NB4 (cell line): ENCODE results near the gene FAM83G.
"Not testable (repeated sequence)": the region's sequence is repeated elsewhere in the genome, so short reads cannot be mapped to it uniquely, and the experiment has no call there.

ENCODE experiments used
- DNase-seq: peaks from one replicate; pipeline ENCODE4 v3.0.0; 2010; ENCODE audit warnings: low read depth
- H3K4me3 ChIP-seq: one replicate; pipeline ENCODE4 v1.5.1; 2011; ENCODE audit warnings: mild to moderate bottlenecking, low read depth, low read length, moderate library complexity
- CTCF ChIP-seq: IDR thresholded peaks from one replicate; pipeline ENCODE4 v1.5.1; 2012; ENCODE audit warnings: low read depth, low read length
- MAX ChIP-seq: IDR thresholded peaks from 2 replicates; pipeline ENCODE4 v1.6.1; 2011; ENCODE audit warnings: low read depth, low read length
- MYC ChIP-seq: IDR thresholded peaks from 2 replicates; pipeline ENCODE4 v1.6.1; 2011; ENCODE audit warnings: low read depth, low read length
- POLR2A ChIP-seq: IDR thresholded peaks from 2 replicates; pipeline ENCODE4 v1.6.1; 2011; ENCODE audit warnings: mild to moderate bottlenecking; ENCODE audit not compliant: insufficient read length; ENCODE audit errors: extremely low read depth

FAM83G gene

GRCh38 chr17:19031729-19032128, 27.2 kb upstream of the FAM83G start:
- H3K4me3 ChIP-seq, DNase-seq: not testable (repeated sequence)
- peak; percentile 29 for TF ChIP-seq CTCF

GRCh38 chr17:19030771-19031449, 26.3 kb upstream of the FAM83G start:
- not testable (repeated sequence) for H3K4me3 ChIP-seq, DNase-seq

GRCh38 chr17:19029740-19030139, 25.2 kb upstream of the FAM83G start:
- DNase-seq, H3K4me3 ChIP-seq: not testable (repeated sequence)

GRCh38 chr17:19028671-19029070, 24.1 kb upstream of the FAM83G start:
- not testable (repeated sequence) for H3K4me3 ChIP-seq, DNase-seq

GRCh38 chr17:19024101-19025078, 19.8 kb upstream of the FAM83G start:
- no peak overlapping the region for H3K4me3 ChIP-seq
- no peak for TF ChIP-seq CTCF
- no peak for TF ChIP-seq MAX
- no peak for TF ChIP-seq POLR2A
- no peak for TF ChIP-seq MYC
- no peak for DNase-seq

GRCh38 chr17:19023209-19023999, 18.8 kb upstream of the FAM83G start:
- no peak for DNase-seq
- no peak overlapping the region for H3K4me3 ChIP-seq
- TF ChIP-seq MAX (no peak), POLR2A (no peak), MYC (no peak), CTCF (no peak)

GRCh38 chr17:19022747-19023146, 18.2 kb upstream of the FAM83G start:
- DNase-seq, result peak; percentile 43
- H3K4me3 ChIP-seq, result no peak overlapping the region
- TF ChIP-seq POLR2A (no peak), MAX (no peak), MYC (no peak), CTCF (no peak)
